NCI-H748 (cell line): Measurements from ENCODE around the gene MOGAT1.
"Not testable (repeated sequence)": the region's sequence is repeated elsewhere in the genome, so short reads cannot be mapped to it uniquely, and the experiment has no call there.

Source experiments
- DNase-seq: peaks from one replicate; lab custom pipeline; 2025; ENCODE audit not compliant: unreplicated experiment; lab: John Stamatoyannopoulos, UW

The MOGAT1 gene

DNA sequence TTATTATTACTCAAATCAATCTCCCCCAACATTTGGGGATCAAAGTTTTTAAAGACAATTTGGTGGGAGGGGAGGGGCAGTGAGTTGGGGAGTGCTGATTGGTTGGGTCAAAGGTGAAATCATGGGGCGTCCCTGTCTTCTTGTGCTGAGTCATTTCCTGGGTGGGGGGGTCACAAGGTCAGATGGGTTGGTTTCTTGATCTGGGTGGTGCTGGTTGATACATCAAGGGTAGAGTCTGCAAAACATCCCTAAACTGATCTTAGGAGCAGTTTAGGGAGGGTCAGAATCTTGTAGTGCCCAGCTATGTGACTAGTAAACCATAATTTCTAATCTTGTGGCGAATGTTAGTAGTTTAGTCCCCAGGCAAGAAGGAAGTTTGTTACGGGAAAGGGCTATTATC lies 67.4 kb downstream of the MOGAT1 start:
- no peak for DNase-seq

DNA sequence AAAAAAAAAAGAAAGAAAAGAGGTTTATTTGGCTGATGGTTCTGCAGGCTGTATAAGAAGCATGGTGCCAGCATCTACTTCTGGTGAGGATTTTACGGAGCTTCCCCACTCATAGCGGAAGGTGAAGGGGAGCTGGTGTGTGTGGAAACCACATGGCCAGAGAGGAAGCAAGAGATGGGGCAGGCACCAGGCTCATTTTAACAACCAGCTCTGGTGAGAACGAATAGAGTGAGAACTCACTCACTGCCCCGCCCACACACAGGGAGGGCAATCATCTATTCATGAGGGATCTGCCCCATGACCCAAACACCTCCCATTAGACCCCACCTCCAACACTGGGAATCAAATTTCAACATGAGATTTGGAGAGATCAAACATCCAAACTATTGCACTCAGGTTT lies 68.5 kb downstream of the MOGAT1 start:
- peak; percentile 71 for DNase-seq

DNA sequence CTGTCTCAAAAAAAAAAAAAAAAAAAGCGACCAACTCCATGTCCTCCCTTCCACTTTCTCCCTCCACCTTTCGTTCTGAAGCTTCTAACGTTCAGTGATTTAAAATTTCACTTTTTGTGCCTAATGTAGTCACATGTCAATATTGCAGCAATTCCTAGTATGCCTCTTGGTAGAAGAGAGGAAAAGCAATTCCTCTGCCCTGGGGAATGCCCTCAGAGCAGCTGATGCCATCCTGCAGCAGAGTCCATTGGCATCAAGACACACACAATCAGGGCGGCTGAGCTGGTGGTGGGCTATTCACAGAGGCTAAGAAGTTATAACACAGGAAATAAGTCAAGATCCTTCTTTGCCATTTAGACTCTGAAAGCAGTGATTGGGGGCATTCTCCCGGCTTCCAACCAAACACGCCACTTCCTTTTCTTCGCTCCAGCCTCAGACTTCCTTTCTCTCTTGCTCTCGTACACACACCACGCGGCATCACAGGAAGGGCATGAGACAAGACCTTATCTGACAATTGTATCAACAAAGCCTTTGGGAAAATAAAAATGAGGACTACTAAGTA lies 71.9 kb downstream of the MOGAT1 start:
- DNase-seq, result no peak

DNA sequence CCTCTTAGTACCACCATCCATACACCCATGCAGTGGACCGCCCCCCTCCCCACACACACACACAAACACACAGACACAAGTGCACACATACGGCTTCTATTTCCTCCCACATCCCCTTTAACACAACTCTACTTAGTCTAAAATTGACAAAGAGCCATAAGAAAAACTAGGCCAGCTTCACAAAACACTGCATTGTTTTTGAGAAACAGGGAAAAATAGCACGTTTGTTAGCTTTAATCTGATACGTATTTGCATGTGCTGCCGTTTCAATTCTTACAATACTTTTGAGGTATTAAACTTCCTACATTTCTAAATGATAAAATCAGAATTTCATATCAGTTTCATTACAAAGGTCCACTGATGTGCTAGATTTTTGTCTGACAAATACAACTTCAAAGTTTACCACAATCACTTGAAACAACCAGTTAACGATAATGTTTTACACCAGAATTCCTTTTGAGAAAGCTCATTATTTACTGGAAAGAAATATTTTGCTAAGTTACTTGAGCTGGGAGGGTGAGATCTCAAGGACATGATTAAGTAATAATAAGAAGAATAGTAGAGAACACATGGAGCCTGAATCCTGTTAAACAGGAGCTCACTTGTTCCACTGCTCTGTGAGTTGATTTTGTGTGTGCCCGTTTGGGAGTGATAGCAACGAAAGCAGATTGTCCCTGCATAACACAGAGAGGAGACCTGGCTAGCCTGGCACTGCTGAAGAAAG lies 74.5 kb downstream of the MOGAT1 start:
- DNase-seq, result no peak

DNA sequence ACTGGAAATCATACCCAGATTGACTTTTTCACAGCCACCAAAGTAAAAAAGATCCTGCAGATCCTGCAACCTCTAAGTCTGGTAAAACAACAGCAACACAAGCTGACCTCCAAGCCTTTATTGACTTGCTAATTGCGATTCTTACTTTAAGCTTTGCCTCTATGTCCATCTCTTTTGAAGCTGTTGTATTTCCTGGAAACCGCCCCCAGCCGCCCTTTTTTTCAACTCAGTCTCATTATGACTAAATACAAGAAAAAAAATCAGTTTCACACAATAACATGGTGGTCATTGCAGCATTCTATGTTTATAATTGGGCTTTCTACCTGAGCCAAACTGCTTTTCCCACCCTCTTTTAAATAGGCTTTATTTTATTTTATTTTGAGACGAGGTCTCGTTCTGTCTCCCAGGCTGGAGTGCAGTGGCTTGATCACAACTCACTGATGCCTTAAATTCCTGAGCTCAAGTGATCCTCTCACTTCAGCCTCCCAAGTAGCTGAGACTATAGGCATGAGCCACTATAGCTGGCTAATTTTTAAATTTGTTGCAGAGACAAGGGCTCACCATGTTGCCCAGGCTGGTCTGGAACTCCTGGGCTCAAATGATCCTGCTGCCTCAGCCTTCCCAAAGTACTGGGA lies 76.2 kb downstream of the MOGAT1 start:
- DNase-seq, result no peak

DNA sequence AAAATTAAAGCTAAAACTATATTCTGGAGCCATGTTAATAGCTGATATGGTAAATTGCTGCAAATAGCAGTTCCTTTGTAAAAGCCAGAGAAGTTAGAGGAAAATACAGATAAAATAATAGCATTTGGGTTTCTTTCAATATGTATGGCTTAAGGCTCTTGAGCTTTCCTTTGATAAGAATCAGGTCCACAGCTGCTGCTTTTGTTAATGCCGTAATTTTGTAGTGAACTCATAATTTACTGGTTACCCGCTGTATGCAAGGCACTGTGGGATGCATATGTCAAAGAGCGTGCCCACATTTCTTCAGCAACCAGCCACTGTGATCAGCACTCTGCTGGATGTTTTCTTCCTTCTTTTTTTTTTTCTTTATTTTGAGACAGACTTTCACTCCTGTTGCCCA lies 79.1 kb downstream of the MOGAT1 start:
- peak; percentile 11 for DNase-seq

DNA sequence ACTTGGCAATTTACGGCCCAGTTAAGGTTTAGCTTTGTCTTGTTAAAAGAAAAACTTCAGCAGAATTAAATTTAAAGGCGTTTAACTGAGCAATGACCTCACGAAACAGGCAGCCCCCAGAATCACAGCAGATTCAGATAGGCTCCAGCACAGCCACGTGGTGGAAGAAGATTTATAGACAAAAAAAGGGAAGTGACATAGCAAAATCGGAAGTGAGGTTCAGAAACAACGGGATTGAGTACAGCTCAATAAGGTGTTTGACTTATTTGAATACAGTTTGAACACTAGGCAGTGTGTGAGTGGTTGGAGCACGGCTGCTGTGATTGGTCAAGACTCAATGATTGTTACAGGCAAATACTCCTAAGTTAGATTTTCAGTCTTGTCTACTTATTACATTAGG lies 79.8 kb downstream of the MOGAT1 start:
- no peak for DNase-seq

DNA sequence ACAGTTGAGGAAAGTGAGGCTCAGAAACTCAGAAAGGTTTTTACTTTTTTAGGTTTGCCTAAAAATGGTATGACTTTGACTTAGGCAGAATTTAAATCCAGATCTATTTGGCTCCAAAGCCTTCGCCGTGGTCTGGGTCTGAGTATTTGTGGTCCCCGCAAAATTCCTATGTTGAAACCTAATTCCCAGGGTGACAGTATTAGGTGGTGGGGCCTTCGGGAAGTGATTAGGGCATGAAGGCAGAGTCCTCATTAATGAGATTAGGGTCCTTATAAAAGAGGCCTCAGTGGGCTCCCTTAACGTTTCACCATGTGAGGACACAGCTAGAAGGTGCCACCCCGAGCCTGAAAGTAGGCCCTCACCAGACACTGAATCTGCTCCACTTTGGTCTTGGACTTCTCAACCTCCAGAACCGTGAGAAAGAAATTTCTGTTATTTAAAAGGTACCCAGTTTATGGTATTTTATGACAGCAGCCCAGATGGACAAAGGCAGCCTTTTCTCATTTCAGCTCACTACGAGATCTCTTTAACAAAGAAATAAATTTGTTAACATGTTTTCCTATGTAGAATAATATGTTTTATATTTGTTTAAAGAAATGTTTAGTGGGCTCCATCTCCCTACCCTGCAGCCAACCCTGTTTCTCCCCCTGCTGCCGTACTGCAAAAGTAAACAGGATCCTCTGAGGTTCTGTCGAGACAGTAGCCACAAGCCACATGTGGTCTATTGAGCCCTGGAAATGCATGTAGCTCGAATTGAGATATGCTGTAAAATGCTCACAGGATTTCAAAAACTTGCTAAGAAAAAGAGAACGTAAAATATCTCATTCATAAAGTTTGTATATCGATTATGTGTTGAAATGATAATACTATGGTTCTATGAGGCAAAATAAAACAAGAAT lies 80.6 kb downstream of the MOGAT1 start:
- DNase-seq, result peak; percentile 45

DNA sequence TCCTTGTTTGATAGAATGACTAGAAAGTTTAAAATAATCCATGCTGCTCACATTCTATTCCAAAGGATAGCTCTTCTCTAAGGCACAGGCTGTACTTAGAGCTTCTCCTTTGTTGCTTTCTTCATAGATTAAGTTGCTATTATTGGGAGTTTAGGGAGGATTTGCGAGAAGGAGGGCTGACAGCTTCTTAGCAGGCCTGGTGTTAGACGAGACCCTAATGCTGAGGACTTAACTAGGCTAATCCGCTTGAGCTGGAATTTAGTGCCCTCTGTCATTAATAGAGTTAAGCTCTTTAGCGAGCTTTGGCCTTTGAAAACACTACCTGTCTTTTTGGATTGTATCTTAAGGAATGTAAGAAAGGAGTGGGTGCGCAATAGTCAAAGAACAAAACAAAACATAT lies 81.3 kb downstream of the MOGAT1 start:
- DNase-seq, result no peak

DNA sequence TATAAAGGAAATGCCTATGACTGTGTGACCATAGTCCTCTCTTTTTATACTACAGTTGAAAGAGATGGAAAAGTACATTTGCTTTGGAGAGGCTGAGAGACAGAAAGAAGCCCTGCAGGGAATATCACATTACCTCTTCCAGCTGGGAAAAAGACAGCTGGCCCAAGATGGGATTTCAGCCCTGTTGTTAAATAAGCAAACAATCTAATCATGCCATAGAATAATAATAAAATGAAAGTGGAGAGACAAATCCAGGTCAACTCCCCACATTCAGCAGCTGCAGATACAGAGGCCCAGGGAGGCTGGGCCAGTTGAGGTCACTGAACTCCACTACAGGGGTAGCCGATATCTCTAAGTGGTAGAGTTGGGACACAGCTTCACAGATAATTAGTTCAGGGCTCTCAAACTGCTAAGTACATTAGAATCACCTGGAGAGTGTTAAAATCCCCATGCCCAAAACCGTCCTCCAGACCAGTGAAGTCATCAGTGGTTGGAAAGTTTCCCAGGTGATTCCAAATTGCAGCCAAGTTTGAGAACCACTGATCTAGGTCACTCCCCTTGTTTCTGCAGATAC lies 81.9 kb downstream of the MOGAT1 start:
- peak; percentile 98 for DNase-seq

DNA sequence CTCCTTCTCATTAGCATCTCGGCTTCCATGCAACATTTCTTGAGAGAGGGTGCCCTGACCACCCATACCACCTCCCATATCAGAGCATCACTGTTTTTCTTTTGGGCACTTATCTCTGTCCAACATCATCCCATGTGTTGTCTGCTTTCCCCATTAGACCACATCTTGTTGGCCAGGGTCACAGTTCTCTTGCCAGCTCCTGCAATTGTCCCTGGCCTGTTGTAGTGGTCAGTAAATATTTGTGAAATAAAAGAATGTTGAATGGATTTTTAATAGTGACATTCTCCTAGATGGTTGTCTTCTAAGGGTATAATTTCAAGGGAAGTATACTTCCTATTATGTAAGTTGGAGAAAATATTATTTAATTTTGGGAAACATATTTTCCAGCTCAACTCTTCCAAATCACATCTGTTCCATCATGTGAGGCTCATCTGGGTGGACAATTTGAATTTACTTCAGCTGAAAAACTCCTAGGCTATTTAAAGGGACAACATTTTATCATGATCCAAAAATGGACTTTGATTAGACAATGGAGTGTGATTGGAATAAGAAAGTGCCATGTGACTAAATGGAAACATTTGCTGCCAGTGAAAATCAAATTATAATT lies 83.0 kb downstream of the MOGAT1 start:
- no peak for DNase-seq

DNA sequence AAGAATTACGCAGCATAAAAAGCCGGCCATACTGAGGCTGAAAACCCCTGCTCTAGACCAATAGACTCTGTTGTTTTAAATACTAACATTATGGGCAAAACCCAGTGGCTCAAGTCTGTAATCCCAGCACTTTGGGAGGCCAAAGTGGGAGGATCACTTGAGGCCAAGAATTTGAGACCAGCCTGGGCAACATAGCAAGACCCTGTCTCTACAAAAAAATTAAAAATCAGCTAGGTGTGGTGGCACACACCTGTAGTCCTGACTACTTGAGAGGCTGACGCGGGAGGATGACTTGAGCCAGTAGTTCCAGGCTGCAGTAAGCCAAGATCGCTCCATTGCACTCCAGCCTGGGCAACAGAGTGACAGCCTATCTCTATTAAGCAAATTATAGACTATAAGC lies 84.1 kb downstream of the MOGAT1 start:
- not testable (repeated sequence) for DNase-seq

DNA sequence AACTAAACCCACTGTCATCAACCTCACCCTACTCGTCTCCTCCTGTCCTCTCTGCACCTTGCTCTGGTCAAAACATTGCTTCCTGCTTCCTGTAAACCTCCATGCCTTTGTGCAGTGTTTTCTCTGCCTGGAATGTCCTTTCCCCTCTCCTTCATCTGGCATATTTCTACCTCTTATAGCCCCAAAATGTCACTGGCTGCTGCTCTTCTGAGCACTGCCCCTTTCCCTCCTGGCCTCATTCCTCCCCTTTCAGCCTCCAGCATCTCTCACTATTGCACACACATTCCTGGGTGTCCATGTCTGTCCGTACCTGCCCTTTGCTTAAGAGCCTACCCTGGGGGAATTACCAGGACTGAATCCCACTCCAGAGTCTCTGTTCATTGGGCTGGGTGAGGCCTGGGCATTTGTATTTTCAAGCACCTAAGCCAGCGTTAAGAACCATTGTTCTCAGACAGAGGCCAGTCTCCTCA lies 84.9 kb downstream of the MOGAT1 start:
- DNase-seq, result no peak

DNA sequence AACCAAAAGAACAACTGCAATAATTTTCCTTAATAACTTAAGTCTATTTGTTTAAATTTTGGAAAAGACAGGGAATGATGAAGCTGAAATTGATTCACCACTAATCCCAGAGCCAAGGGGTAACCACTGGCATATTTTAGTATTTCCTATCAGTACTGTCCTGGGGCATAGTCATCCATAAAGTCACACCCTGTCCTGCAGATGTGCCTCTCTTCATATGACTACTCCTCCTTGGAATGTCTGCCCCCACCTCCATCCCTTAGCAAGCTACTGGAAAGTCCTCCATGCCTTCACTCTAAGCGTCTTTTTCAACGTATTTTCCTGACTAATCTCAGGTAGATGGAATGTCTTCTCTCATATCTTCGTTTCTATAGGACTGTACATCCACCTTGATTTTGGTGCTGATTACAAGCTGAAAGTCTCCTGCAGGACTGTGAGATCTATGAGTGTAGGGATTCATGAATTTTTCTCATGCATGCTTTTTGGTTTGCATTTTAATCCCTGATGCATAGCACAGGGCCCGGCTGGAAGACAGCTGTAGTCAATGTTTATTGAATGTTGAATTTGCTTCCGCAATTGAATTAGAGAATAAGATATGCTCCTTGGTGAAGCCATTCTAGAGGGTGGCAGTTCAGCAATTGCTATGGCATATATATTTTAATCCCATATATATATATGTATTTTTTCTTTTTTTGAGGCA lies 85.6 kb downstream of the MOGAT1 start:
- DNase-seq, result no peak
